Osteocyte (in vitro differentiated cells): ENCODE data around the gene GJB5. TPM values are rescaled to one million over a fixed set of nuclear protein-coding genes. Genes with fewer than 3 reads are reported as not detected.
A peak's percentile ranks its signal among the peaks of the same experiment; 100 is the strongest.

Experiments used
- DNase-seq: peaks from one replicate; pipeline ENCODE4 v3.0.0; 2021; ENCODE audit warnings: mixed read lengths; ENCODE audit not compliant: unreplicated experiment; ENCODE audit errors: extremely low spot score
- H3K27ac Mint-ChIP-seq: one replicate; pipeline ENCODE4 v1.8.0; 2021; ENCODE audit warnings: mild to moderate bottlenecking, mixed read lengths; ENCODE audit not compliant: unreplicated experiment
- H3K27me3 Mint-ChIP-seq: one replicate; pipeline ENCODE4 v1.8.0; 2021; ENCODE audit warnings: mixed read lengths; ENCODE audit not compliant: unreplicated experiment
- H3K36me3 Mint-ChIP-seq: one replicate; pipeline ENCODE4 v1.8.0; 2021; ENCODE audit warnings: mixed read lengths; ENCODE audit not compliant: unreplicated experiment
- H3K4me1 Mint-ChIP-seq: one replicate; pipeline ENCODE4 v1.8.0; 2021; ENCODE audit warnings: mixed read lengths; ENCODE audit not compliant: unreplicated experiment
- H3K4me3 Mint-ChIP-seq: one replicate; pipeline ENCODE4 v1.8.0; 2021; ENCODE audit warnings: mild to moderate bottlenecking, moderate library complexity, mixed read lengths; ENCODE audit not compliant: unreplicated experiment
- H3K9me3 Mint-ChIP-seq: one replicate; pipeline ENCODE4 v1.8.0; 2021; ENCODE audit warnings: mixed read lengths; ENCODE audit not compliant: unreplicated experiment
- total RNA-seq: library from RNA; stranded (reverse); gene quantifications from 2 replicates; pipeline ENCODE4 v1.2.1, GENCODE V29; 2021
- TF ChIP-seq, protein P1 (sequence below): fragments of 200-600 bp; sonication (generic); IDR thresholded peaks from 2 replicates; pipeline ENCODE4 v1.5.0; 2021; ENCODE audit warnings: antibody characterized with exemption, mild to moderate bottlenecking, moderate library complexity

The GJB5 gene
- total RNA-seq, 1 donor from 2014 or later = not detected

DNA sequence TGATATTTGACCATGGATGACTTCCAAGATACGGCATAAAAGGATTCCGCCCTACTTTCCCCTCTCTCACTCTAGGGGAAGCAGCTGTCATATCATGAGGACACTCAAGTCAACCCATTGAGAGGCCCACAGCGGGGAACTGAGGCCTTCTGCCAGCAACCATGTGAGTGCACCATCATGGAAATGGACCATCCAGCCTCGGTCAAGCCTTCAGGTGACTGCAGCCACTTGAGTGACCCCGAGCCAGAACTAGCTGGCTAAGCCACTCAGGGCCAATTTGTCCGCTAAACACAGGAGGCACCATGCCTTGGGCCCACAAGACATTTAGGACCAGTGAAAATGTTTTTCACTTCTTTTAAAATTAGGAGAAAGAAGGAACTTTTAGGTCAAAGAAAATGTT is 11.1 kb upstream of the GJB5 start:
- no peak for DNase-seq
- no peak overlapping the region for H3K27ac Mint-ChIP-seq
- TF ChIP-seq, protein P1, sequence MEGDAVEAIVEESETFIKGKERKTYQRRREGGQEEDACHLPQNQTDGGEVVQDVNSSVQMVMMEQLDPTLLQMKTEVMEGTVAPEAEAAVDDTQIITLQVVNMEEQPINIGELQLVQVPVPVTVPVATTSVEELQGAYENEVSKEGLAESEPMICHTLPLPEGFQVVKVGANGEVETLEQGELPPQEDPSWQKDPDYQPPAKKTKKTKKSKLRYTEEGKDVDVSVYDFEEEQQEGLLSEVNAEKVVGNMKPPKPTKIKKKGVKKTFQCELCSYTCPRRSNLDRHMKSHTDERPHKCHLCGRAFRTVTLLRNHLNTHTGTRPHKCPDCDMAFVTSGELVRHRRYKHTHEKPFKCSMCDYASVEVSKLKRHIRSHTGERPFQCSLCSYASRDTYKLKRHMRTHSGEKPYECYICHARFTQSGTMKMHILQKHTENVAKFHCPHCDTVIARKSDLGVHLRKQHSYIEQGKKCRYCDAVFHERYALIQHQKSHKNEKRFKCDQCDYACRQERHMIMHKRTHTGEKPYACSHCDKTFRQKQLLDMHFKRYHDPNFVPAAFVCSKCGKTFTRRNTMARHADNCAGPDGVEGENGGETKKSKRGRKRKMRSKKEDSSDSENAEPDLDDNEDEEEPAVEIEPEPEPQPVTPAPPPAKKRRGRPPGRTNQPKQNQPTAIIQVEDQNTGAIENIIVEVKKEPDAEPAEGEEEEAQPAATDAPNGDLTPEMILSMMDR = peak; percentile 7
- peaks cover 15% of the 10 kb centered on the region for H3K27me3 Mint-ChIP-seq
- no peak overlapping the region for H3K4me3 Mint-ChIP-seq
- H3K36me3 Mint-ChIP-seq = no peaks in the 10 kb centered on the region
- no peaks in the 10 kb centered on the region for H3K9me3 Mint-ChIP-seq
- H3K4me1 Mint-ChIP-seq = peaks cover 4% of the 10 kb centered on the region

DNA sequence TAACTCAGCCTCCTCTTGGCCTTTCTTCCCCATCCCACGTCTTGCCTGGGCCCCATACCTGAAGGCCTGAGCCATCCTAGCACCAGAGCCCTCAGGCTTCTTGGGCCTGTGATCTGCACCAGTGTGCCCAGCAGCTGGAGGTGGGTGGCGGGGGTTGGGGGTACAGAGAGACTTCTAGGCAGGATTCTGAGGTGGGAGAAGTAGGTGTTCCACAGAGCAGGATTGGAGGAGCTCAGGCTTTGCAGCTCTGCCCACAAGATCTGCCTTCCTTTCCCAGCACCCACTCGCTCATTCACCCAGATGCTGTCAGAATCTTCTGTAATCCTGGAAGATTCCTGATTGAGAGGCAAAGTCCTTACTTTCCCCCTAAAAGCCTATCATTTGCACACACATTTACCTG is 10.0 kb upstream of the GJB5 start:
- no peaks in the 10 kb centered on the region for H3K36me3 Mint-ChIP-seq
- TF ChIP-seq, protein P1 = no peak
- no peak for DNase-seq
- H3K9me3 Mint-ChIP-seq = no peaks in the 10 kb centered on the region
- peaks cover 15% of the 10 kb centered on the region for H3K27me3 Mint-ChIP-seq
- no peak overlapping the region for H3K27ac Mint-ChIP-seq
- H3K4me3 Mint-ChIP-seq = no peak overlapping the region
- H3K4me1 Mint-ChIP-seq = peaks cover 4% of the 10 kb centered on the region

DNA sequence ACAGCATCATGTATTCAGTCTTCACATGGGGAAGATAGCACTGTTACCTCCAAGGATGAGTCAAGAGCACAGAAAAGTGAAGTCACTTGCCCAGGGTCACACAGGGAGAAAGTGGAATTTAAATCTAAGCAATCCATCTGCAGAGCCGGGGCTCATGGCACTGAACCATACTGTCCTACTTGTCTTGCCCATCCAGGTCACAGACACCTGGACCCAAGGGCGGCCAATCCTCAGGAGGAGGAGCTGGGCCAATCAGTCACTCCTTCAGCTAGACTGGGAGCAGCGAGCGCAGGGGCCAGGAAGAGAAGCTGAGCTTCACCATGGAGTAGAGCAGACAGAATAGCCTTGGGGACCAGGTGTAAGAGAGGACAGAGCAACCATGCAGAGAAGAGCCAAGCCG is 9.2 kb upstream of the GJB5 start:
- Mint-ChIP-seq H3K36me3 (no peaks in the 10 kb centered on the region), H3K4me3 (no peak overlapping the region), H3K9me3 (no peaks in the 10 kb centered on the region), H3K4me1 (no peaks in the 10 kb centered on the region), H3K27ac (no peak overlapping the region), H3K27me3 (peaks cover 11% of the 10 kb centered on the region)
- no peak for DNase-seq
- TF ChIP-seq, protein P1 = no peak

DNA sequence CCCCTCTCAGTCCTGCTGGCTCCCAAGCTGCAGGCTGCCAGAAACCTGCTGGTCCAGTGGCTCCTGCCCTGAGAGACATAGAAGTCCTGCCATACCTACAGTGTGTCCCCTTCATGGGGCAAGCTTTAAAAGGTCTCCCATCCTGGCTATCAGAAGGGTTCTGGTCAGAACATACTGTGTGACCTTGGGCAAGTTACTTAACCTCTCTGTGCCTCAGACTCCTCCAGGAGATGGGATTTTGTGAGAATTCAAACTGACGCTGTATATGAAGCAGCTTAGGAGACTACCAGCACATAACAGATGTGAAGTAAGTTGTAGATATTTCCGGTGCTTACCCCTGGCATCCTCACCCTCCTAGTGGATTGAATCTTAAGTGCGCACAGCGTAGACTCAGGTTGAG is 8.7 kb upstream of the GJB5 start:
- Mint-ChIP-seq H3K4me1 (no peaks in the 10 kb centered on the region), H3K27me3 (peaks cover 11% of the 10 kb centered on the region), H3K9me3 (no peaks in the 10 kb centered on the region), H3K36me3 (no peaks in the 10 kb centered on the region), H3K27ac (no peak overlapping the region), H3K4me3 (no peak overlapping the region)
- TF ChIP-seq, protein P1 = no peak
- no peak for DNase-seq

DNA sequence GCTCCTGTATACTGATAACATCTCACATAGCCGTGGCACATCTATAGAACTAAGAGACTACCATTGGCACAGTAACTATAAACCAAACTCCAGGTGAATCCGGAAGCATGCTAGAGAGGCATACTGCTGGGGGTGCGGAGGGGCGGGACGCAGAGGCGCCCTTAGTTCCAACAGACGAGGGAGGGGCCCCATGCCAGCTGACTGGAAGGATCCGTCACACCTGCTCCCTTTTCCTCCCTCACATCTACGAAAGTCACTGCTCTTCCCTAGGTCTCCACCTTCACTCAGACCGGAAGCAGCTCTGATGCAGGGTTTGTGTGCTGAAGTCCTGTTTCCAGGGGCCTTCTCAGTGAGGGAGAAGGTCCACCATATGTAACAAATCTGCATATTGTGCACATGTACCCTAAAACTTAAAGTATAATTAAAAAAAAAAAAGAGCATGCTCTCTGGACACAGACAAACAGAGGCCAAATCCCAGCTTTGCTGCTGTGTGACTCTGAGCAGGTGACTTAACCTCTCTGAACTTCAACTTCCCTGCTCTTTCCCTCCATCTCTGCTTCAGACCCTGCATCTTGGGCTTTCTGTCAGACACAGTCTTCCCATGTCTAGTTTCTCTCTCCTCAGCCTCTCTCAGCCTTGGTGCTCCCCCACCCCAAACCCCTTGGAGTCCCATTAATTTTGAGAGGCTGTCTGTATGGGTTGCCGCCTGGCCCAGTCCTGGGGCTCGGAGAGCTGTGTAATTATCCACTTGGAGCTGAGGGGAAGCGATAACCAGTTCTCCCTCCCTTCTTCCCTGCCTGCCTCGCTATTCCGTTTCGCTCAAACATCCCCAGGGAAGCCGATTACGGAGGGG is 7.8 kb upstream of the GJB5 start:
- H3K27ac Mint-ChIP-seq = no peak overlapping the region
- H3K4me3 Mint-ChIP-seq = no peak overlapping the region
- no peaks in the 10 kb centered on the region for H3K36me3 Mint-ChIP-seq
- no peak for DNase-seq
- TF ChIP-seq, protein P1 = no peak
- H3K9me3 Mint-ChIP-seq = no peaks in the 10 kb centered on the region
- peaks cover 11% of the 10 kb centered on the region for H3K27me3 Mint-ChIP-seq
- H3K4me1 Mint-ChIP-seq = no peaks in the 10 kb centered on the region
